ENCODE results near the gene THADA. TPM values are rescaled to one million over a fixed set of nuclear protein-coding genes. Genes with fewer than 3 reads are reported as not detected.
A peak's percentile ranks its signal among the peaks of the same experiment; 100 is the strongest.

The THADA gene
- total RNA-seq, 2 donors from 2014 or later: 14.5 to 16.1 TPM

DNA sequence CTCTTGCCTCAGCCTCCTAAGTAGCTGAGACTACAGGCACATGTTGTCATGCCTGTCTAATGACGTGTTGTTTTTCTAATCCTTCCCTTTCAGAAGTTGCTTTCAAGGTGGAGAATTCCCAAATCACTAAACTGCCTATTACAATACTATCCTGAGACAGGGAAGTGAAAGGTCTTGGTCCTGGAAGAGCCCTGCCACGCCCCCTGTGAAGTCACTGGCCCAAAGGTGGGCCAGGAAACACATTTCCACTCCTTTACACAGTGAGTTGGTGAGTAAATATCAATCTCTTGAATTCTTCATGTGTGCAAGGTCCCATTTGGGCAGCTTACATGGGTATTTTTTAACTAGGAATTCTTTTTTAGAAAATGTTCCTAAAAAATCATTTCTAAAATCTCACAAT lies 150.1 kb downstream of the THADA start:
- DNase-seq (ENCODE audit: low spot score): no peak
- TF ChIP-seq, protein P1, sequence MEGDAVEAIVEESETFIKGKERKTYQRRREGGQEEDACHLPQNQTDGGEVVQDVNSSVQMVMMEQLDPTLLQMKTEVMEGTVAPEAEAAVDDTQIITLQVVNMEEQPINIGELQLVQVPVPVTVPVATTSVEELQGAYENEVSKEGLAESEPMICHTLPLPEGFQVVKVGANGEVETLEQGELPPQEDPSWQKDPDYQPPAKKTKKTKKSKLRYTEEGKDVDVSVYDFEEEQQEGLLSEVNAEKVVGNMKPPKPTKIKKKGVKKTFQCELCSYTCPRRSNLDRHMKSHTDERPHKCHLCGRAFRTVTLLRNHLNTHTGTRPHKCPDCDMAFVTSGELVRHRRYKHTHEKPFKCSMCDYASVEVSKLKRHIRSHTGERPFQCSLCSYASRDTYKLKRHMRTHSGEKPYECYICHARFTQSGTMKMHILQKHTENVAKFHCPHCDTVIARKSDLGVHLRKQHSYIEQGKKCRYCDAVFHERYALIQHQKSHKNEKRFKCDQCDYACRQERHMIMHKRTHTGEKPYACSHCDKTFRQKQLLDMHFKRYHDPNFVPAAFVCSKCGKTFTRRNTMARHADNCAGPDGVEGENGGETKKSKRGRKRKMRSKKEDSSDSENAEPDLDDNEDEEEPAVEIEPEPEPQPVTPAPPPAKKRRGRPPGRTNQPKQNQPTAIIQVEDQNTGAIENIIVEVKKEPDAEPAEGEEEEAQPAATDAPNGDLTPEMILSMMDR (IDR thresholded peaks at IDR 0.05): no peak
- no peaks in the 10 kb centered on the region for H3K27me3 ChIP-seq
- peak overlapping the region in 1 of 2 donors; percentile 4 for H3K27ac ChIP-seq
- peaks cover 0 to 9% of the 10 kb centered on the region in 2 donors for H3K4me1 ChIP-seq
- H3K9me3 ChIP-seq: peaks cover 0 to 6% of the 10 kb centered on the region in 2 donors
- no peak overlapping the region for H3K4me3 ChIP-seq
- H3K36me3 ChIP-seq: no peaks in the 10 kb centered on the region

DNA sequence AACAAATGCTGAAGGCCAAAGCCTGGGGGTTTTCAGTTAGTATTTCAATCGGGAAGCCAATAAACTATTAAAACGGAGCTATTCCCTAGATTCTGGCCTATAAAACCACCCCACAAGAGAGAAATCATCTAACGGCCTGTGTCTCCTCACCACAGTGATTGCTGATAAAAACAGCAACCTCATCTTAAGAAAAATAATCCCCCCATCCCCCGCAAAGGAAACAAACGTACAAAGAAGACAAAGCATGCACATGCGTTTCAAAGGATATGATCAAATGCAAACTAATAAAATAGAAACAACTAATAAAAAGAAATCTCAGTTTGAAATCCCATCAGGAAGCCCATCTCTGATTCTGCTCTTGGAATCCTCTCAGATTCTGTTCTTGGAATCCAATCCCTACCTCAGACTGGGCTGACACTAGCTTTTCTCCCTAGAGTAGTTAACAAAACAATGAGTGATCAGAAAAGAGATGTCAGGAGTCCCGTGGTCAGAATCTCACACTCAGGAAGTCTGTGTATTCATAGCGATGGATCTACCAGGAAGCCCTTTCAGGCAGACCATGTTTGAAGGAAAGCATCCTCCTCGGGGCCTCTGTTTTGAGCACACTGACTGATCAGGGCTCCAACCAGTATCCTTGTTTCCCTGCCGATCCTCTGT lies 150.7 kb downstream of the THADA start:
- no peaks in the 10 kb centered on the region for H3K36me3 ChIP-seq
- TF ChIP-seq, protein P1 (IDR thresholded peaks at IDR 0.05): no peak
- peak overlapping the region in 1 of 2 donors; percentile 4 for H3K27ac ChIP-seq
- no peaks in the 10 kb centered on the region for H3K9me3 ChIP-seq
- no peak overlapping the region for H3K4me3 ChIP-seq
- DNase-seq (ENCODE audit: low spot score): no peak
- peaks cover 0 to 9% of the 10 kb centered on the region in 2 donors for H3K4me1 ChIP-seq
- H3K27me3 ChIP-seq: no peaks in the 10 kb centered on the region

DNA sequence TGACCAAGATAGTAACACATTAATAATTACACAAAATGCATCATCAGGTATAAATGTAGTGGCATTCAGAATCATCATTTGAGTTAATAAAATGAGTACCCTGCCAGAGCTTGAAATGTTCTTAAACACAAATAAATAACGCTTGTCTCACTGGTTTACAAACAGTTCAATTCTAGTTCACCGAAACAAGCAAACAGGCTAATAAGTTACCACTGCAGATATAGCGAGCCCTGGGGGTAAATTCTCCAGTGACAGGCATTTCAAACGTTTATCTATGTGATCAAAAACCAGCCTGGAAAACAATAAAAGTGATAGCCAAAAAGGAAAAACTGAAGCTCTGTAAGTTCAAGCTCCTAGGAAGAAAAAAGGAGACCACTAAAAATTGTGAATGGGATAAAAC lies 152.6 kb downstream of the THADA start:
- Histone ChIP-seq H3K36me3 (no peaks in the 10 kb centered on the region), H3K4me3 (no peak overlapping the region), H3K4me1 (peaks cover 0 to 9% of the 10 kb centered on the region in 2 donors), H3K27ac (no peak overlapping the region), H3K27me3 (no peaks in the 10 kb centered on the region), H3K9me3 (no peaks in the 10 kb centered on the region)
- TF ChIP-seq, protein P1 (IDR thresholded peaks at IDR 0.05): no peak
- no peak for DNase-seq (ENCODE audit: low spot score)

DNA sequence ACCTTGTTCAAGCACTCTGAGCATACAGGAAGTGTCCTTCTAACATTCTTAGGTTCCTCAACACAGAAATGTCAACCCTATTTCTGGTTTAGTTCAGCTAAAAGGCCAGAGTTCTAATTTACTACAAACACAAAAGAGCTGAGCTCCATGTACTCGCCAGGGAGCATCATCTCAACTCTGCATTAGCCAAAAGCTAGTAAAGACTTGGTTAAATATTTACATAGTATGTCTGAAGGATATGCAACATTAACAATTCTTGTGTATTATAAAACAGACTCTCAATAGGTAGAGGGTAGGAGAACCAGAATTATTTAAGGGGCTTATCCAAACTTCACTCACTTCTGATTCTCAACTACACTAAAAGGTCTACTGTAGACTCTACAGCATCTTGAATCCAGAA lies 154.6 kb downstream of the THADA start:
- no peaks in the 10 kb centered on the region for H3K36me3 ChIP-seq
- no peaks in the 10 kb centered on the region for H3K9me3 ChIP-seq
- peaks cover 0 to 9% of the 10 kb centered on the region in 2 donors for H3K4me1 ChIP-seq
- DNase-seq (ENCODE audit: low spot score): no peak
- no peak overlapping the region for H3K27ac ChIP-seq
- TF ChIP-seq, protein P1 (IDR thresholded peaks at IDR 0.05): no peak
- H3K27me3 ChIP-seq: no peaks in the 10 kb centered on the region
- H3K4me3 ChIP-seq: no peak overlapping the region

DNA sequence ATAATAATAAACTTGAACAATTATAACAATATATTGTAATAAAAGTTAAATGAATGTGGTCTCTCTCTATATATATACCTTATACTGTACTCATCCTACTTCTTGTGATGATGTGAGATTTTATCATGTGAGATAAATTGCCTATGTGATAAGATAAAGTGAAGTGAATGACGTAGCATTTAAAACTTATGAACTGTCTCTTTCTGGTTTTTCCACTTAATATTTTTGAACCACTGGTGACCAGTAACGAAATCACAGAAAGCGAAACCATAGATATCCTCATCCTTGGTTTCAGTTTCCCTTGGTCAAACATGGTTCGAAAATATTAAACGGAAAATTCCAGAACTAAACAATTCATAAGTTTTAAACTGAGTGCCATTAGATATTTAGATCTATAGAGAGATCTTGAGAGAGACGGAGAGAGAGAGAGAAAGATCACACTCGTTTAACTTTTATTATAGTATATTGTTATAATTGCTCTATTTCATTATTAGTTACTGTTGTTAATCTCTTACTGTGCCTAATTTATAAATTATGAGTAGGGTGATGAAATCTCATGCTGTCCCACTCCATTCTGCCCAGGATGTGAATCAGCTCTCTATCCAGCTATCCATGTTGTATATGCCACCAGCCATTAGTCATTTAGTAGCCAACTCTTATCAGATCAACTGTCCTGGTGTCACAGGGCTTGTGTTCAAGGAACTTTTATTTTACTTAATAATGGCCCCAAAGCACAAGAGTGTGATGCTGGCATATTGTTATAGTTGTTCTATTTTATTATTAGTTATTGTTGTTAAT lies 156.8 kb downstream of the THADA start:
- Histone ChIP-seq H3K4me3 (no peak overlapping the region), H3K36me3 (no peaks in the 10 kb centered on the region), H3K9me3 (no peaks in the 10 kb centered on the region), H3K27me3 (no peaks in the 10 kb centered on the region), H3K27ac (no peak overlapping the region), H3K4me1 (no peaks in the 10 kb centered on the region)
- DNase-seq (ENCODE audit: low spot score): no peak
- TF ChIP-seq, protein P1 (IDR thresholded peaks at IDR 0.05): no peak

All from right atrium auricular region (tissue), 2 donors.